Hepatocyte (in vitro differentiated cells): ENCODE measurements around the gene SPATA22.

Experiments used
- CTCF ChIP-seq: fragments of 200-600 bp; sonication (generic); IDR thresholded peaks from 2 replicates; pipeline ENCODE4 v1.5.1; 2016; ENCODE audit warnings: antibody characterized with exemption, mild to moderate bottlenecking; ENCODE audit not compliant: poor library complexity
- EZH2 ChIP-seq: fragments of 200-600 bp; sonication (generic); IDR thresholded peaks from 2 replicates; pipeline ENCODE4 v1.6.1; 2016; ENCODE audit warnings: antibody characterized with exemption, mild to moderate bottlenecking, borderline replicate concordance

GRCh38 chr17:3502466-3502865 lies 30.8 kb upstream of the SPATA22 start:
- TF ChIP-seq CTCF (no peak), EZH2 (no peak)
